Retina (tissue), 1 donor: ENCODE data around the gene UBA3.

Experiments
- DNase-seq: peaks from one replicate; pipeline ENCODE4 v3.0.0-alpha.2; 2016

UBA3 gene

DNA sequence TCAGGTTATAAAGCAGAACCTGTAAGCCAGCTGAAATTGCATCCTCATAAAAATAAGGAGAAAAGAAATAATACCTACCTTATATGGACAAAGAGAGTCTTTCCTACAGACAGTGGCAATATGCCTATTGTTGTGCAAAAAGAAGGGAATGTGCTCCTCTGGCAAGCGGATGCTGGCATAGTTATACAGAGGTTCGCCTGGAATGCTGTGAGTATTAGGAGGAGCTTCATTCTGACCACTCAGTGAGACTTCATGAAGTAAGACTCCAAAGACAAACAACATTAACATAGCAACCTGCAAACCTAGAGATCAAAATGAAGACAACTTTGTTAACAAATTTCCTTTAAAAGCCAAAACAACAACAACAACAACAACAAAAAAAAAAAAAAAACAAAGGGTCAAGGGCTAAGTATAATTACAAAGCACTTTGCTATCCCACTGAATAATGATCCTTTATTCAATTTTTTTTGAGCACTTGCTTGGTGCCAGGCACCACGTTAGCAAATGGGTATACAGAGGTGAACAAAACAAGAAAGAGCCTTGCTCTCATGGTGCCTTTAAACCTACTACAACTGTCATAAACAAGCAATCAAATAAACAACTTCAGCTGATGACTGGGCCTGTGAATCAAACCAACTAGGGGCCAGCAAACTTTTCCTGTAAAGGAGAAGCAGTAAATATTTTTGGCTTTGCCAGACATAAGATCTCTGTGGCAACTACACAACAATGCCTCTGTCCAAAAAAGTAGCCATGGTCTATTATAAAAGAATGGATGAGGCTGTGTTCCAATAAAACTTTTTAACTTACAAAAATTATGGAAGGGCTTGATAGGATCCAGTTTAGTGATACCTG is 70.4 kb downstream of the UBA3 start:
- no peak for DNase-seq

DNA sequence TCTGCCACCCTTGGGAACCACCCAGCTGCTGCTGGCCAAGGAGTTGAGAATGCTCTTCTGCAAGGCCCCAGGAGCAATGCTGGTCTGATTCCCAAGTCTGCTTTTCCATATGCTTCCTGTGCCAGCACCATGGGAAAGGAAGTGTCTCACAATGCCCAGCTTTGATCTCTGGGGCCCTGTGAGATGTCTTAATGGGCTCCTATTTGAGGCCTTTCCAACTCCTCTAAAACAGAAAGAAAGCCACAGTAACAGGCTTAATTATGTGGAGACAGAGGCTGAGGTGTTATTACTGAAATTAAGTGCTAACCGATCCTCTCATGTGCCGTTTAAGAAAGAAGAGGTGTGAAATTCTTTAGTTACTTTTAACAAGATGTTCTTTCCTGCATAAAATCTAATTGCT is 71.2 kb downstream of the UBA3 start:
- DNase-seq = no peak

GRCh38 chr3:69005791-69006482 is 74.2 kb downstream of the UBA3 start:
- no peak for DNase-seq

GRCh38 chr3:69005071-69005790 is 74.9 kb downstream of the UBA3 start:
- DNase-seq = no peak
